Superior temporal gyrus (tissue), 1 donor: ENCODE measurements around the gene GALNT17.

Experiments used
- DNase-seq: peaks from one replicate; pipeline ENCODE4 v3.0.0-alpha.2; 2016; ENCODE audit errors: extremely low spot score

The GALNT17 gene

DNA sequence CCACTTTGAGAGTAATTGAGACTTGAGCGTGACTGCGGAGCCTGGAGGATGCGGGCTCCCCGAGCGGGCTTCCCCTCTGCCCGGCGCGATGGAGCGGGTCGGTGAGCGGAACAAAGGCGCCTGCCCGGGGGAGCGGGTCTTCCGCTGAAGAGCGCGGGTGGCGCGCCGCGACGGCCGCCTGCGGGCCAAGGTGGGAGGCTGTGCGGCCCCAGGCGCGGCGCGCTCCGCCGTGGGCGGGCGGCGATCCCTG, at the start of gene GALNT17:
TSS of gene GALNT17 (plus strand) at position 18 of the 250 bp plus-strand sequence.
- no peak for DNase-seq

DNA sequence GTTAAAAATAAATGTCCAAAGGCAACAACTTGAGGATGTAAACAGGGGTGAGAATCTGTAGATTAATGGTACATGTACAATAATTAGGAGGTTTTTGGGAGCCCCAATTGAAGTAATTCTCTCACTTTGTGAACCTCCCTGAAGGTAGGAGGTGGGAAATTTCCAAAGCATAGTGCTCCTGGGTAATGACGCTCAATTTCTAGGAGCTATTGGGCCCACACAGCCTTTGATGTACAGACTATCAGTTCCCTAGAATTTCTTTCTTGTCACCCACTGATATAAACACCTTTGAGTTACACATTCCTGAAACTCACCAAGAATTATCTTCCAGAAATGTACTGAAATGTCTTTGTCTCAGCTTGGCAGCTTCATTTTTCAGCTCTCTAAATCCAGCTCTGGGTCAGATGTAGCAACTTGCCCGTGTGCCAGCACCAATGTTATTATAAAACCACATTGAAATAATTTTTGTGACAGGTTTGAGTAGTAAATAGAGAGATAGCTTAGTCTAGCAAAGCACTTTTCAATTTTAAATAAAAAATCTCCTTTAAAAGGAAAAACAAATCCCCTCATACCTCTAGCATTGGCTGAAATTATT, 36.6 kb upstream of the GALNT17 start:
- DNase-seq = no peak

DNA sequence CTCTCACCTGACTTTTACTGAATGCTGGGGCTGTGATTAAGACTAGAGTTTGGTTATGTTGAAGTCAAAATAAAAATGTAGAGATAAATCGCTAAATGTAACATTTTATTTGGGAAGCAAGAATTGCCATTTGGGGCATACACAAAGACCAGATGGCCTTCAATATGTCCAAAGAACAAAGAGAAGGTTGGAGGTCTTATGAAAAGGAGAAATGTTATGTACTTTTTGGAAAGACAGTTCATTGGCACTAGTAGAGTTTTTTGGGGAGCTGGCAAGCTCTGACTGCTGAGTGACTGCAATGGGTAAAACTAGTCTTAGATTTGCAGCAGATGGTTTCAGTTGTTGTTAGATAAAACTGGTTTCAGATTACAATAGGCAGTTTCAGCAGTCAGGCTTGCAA, 35.6 kb upstream of the GALNT17 start:
- no peak for DNase-seq

DNA sequence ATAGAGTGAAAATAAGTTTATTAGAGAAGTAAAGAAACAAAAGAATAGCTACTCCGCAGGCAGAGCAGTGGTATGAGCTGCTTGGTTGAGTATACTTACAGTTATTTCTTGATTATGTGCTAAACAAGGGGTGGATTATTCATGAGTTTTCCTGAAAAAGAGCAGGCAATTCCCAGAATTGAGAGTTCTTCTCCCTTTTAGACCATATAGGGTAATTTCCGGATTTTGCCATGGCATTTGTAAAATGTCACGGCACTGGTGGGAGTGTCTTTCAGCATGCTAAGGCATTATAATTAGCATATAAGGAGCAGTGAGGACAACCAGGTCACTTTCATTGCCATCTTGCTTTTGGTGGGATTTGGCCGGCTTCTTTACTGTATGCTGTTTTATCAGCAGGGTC, 25.7 kb upstream of the GALNT17 start:
- DNase-seq = no peak

DNA sequence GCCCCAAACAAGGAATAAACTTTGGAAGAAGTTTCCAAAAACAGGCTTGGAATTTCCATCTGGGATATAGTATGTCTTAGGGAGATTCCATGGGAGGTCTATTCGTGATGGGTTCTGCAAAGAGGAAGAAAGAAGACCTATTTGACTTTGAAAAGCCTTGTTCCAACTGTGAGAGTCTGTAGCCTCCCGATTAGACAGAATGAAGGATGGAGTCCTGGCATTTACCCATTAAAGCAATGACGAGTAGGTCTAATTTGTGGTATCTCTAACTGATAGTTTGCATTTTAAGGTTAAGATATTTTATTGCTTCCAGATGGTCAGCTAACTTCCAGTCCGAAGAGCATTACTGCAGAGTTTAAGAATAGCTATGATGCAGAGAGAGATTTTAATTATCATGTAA, 19.5 kb upstream of the GALNT17 start:
- no peak for DNase-seq

DNA sequence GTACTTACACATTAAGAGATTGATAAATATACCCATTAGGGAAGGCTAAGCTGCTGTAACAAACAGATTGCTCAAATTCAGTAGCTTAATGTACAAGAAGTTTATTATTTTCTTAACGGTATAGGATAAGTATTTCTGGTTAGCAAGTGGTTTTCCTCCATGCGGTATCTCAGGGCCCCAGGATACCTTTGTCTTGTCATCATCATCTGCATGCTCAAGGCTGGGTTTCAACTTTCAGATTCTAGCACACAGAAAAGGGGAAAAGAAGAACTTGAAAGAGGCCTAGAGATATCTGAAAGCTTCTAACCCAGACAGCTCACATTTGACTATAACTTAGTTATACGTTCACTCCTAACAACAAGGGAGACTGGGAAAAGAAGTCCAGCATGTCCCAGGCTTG, 11.8 kb upstream of the GALNT17 start:
- DNase-seq = no peak

DNA sequence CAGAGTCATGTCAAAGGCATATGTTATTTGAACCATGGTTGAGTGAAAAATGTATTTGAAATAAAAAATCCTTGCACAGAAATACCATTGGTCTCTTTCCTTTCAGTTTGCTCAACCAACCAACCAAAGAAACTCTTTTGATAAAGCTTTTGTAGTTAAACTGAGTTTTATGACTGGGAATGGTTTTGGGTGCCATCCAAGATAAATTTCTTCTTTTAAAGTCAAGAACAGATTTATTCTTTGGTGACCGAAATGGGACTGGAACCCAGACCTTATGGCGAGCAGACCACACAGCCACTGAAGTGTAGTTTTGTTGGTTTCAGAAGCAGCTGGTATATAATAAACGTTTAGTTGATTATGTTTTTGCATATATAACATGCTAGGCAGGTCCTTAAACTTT, 2.8 kb upstream of the GALNT17 start:
- DNase-seq = no peak

DNA sequence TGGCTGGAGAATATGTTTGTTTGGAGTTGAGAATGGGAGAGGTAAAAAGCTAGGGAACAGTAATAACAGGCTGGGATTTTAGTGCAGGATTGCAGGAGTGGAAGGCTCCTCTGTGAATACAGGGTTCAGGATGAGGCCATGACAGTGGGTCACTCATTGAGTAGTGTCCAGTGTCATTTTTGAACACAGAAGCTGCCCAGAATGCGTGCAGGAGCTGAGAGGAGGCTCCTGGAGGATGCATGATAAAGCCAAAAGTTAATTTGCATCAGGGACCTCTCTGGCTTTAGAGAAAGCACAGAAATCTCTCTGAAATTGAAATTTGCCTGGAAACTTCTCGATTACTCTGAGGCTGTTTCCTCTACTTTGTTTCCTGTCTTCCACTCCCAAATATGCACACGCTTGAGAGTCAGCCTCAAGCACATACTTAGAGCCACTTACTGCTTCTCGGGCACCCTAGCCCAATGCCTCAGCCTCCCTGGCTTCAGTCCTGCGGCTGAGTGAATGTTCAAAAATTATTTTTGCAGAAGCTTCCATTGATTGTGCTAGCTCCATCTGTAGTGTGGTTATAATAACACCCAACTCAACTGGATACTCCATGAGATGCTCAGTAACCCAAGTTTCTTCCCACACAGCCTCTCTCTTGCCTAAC, 1.8 kb upstream of the GALNT17 start:
- DNase-seq = peak; percentile 42

DNA sequence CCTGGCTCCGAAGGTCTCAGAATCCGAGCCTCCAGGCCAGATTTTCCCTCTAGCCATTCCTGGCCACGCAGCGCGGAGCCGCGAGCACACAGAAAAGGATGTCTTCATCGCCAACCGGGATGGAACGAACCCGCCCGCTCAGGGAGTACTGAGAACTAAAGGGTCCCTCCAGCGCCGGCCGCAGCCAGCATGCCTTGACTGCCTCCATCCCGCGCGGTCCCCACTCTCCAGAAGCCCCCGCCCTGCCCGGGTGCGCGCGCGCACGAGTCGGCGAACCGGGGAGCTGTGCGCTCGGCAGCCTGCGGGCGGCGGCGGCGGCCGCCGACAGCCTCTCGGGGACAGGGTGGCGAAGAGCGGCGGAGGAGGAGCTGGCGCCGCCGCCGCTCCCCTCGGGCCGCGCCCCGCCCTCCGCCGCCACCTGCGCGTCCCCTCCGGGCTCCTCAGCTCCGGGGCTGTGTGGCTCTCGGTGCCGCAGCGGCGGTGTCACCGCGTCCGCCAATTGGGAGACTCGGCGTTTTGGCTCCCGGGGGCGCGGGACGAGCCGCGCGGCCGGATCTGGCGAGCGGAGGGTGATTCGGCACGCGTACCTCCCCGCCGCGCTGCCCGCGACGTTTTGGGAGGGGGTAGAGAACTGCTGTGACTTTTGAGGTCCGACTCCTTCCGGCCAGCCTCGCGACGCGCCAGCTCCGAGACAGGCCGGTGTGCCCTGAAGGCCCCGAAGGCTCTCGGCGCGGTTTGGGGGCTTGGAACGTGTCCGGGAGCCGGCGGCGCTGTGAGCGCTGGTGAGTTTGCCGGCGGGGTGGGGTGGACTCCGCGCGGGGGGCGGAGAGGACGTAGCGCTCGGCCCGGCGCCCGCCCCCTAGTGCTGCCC, 453 bp upstream of the GALNT17 start:
- peak; percentile 58 for DNase-seq

DNA sequence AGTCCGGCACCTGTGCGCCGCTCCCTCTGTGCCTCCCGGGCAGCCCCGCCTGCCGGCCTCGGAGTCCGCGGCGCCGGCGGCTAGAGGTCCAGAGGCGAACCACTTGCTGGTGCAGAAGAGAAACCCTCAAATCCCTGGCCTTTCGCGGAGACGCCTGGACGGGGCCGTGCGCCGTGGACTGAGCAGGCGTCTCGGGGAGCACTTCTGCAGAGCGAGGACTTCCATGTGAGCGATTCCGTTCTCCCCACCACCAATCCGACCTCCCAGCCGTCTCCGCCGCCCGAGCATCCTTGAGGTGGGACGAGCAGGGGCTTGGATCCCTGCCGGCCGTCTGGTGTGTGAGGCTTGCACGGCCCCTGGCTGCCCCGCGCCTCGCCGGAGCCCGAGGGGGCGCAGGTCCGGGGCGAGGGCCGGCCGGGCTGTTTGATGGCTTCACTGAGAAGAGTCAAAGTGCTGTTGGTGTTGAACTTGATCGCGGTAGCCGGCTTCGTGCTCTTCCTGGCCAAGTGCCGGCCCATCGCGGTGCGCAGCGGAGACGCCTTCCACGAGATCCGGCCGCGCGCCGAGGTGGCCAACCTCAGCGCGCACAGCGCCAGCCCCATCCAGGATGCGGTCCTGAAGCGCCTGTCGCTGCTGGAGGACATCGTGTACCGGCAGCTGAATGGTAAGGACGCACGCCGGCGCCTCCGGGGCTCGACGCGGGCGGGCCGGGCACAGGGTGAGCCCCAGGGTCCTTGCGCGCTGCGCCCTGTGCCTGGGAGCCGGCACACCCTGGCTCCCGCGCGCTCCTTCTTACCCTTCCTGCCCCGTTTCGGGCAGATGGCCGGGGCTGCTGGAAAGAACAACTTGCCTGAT, 660 bp downstream of the GALNT17 start:
- no peak for DNase-seq

DNA sequence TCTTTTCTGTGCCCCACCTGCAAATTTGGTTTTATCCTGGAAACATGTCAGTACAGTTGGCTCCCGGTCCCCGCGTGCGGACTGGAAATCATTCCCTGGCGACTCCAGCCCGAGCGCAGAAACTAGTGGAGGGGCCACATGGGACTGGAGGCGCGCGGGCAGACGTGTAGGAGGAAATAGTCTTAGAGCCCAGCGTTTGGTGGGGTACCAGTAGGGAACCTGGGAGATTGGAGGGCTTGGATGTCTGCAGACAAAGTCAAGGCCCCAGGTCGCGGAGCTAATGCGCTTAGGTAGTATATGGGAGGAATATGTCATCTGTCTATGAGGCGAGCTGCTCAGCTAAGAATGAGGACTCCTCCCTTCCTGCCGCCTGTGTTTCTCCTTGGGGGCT, 1.3 kb downstream of the GALNT17 start:
- DNase-seq = no peak

DNA sequence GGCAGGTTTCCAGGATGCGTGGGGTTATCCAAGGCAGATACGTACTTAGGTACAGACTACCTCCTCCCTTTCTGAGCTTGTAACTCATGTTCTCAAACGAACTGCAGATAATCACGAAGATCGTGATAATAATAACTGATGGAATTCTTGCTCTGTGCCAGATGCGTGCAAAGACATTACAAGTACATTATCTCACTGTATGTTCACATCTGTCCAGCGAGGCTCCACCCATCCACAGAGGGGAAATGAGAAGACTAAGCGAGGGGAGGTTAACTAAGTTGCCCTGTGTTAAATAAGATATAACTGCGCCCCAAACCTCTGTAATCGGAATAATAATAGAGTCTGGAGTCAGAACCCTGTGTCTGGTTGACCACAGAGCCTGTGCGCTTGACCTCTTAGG, 1.9 kb downstream of the GALNT17 start:
- no peak for DNase-seq

DNA sequence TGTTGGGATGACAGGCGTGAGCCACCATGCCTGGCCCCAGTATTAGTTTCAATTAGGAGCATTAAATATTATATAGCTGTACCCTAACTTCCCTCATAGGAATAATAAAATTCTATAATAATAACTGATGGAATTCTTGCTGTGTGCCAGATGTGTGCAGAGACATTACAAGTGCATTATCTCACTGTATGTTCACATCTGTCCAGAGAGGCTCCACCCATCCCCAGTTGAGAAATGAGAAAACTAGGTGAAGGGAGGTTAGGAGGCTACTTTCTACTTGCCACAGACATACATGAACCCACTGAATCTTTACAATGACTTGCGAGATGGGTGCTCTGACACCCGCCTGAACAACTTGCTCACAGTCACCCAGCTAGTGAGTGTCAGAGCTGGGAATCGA, 3.2 kb downstream of the GALNT17 start:
- no peak for DNase-seq

DNA sequence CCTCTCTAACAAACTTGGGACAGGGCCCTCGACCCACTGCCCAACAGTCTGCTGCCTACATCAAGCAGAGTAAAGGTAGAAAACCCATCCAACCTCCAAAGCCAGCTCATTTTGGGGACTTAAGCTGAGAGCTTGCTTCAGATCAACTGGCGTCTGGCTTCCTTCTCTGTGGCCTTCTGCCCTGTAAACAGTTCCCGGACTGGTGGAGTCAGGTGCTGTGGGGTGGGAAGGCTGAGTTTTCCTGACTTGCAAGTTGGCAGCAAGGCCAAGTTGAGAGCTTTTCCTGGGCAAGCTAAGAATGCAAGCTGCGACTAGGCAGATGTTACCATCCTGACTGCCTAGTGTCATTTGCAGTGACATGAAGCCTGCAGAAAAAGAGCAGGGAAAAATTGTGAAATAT, 3.7 kb downstream of the GALNT17 start:
- DNase-seq = no peak

DNA sequence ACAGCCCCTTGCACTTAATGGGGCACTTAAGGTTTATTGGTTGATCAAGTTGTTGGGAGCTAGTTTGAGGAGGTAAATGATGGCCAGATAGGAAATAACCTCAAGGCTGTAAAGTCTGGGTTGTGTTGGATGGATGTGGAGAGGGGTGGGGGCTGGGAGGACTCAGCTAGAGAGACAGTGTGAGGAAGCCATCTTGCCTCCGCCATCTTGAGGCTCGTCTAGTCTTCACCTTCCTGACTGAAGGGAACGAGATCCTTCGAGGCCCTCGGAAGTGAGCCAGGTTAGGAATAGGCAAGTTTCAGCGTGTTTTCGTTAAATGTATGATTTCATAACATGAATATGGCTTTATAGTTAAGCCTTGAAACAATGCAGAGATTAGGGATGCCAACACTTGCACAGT, 5.5 kb downstream of the GALNT17 start:
- no peak for DNase-seq

DNA sequence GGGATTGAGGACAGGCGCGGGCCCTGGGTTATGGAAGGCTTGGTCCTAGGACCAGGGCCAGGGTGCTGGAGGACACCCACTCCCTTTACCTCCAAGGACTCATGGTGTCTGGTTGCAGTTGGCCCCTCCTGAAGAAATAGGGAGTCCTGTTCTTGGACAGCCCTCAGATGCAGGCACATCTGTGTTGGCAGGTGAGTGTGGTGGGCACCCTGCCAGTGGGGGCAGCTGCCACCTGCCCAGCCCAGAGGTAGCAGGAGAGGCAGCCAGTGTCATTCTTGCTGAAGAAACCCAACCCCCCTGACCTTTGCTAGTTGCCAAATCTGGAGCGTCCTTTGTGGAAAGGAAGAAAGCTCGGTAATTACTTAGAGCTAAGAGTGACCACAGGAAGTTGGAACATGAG, 8.3 kb downstream of the GALNT17 start:
- DNase-seq = no peak

DNA sequence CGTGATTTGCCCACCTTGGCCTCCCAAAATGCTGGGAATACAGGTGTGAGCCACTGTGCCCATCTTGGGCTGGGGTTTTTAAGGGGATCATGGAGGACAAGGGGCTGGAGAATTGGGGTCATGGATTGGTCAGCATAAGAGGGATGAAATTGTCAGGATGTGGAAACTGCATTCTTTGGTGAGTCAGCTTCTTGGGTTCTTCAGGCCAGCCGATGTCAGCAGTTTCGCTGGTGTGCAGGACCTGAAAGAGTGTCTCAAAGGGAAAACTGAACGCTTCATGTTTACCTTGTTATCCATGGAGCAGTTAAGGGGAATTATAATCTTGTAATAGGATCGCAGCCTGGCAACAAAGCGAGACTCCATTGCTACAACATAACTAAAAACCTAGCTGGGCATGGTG, 13.0 kb downstream of the GALNT17 start:
- no peak for DNase-seq

DNA sequence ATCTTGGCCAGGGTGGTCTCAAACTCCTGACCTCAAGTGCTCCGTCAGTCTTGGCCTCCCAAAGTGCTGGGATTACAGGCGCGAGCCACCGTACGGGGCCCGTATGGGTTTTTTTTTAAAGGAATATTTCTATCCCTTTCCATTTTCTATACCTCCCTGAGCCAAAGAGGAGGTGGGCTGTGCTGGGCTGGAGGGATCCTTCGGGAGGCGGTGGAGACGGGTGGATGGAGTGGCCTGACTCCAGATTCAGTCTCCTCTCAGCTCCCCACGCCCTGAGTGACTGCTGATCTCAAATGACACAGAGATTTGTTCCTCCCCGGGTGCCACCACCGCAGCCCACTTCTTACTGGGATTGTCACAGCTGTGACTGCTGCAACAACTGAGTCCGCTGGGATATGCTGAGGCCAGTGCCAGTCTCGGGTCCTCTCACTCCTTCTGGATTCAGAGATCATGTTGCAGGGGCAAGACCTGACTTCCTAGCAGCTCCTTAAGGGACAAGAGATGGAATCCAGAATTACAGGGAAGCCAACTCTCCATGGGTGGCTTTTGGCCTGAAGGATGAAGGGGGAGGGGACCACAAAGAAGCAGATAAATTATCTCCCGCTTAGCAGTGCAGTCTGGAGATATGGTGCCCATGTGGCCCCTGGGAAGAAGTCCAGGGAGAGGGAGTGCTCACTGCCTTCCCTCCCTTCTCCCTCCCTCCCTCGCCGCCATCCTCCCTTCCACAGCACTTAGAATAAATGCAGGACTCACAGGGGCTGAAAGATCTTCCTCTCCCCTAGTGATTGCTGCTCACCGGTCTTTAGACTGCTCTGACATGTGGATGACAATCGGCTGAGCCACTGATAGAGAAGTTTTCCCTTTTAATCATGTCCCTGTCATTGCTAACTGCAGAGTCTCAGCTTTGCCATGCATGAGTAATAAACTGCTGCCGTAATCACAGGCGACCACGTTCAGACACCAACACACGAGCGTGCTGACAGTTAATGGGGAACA, 14.3 kb downstream of the GALNT17 start:
- no peak for DNase-seq

DNA sequence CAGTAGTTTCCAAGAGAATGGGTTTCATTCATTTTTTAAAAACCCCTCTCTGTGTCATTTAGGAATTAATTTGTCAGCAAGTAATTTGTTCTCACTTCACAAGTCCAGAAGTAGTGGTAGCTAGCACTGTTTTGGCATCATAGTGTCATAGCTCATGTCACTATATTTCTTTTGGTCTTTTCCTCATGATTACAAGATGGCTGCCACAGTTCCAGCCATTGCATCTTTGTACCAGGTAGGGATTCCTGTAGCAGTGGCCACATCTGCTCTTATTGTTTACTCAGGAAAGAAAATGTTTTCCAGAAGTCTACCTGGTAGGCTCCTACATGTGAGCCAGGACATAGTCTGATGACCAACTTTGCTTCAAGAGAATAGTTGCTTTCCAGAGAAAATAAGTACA, 16.2 kb downstream of the GALNT17 start:
- no peak for DNase-seq

DNA sequence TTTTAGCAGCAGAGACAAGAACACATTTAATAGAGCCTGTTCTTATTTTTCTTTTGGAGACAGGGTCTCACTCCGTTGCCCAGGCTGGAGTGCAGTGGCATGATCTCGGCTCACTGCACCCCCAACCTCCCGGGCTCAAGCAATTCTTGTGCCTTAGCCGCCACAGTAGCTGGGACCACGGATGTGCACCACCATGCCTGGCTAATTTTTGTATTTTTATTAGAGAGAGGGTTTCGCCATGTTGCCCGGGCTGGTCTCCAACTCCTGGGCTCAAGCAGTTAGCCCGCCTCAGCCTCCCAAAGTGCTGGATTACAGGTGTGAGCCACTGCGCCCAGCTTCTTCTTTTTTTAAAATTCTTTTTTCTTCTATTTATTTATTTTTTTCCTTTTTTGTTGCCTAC, 23.3 kb downstream of the GALNT17 start:
- no peak for DNase-seq

DNA sequence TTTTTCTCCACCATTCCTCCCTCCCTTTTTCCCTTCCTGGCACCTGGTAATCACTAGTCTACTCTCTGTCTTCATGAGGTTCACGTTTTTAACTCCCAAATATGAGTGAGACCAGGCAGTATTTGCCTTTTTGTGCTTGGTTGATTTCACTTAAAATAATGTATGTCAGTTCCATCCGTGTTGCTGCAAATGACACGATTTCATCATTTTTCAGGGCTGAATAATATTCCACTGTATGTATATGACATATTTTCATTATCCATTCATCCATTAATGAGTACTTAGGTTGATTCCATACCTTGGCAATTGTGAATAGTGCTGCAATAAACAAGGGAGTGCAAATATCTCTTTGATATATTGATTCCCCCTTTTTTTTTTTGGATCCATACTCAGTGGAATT, 25.8 kb downstream of the GALNT17 start:
- DNase-seq = no peak
